Suprapubic skin (tissue), 3 donors: Measurements from ENCODE around the gene MFSD6.
"Not testable (repeated sequence)": the region's sequence is repeated elsewhere in the genome, so short reads cannot be mapped to it uniquely, and the experiment has no call there.

Experiments
- EP300 ChIP-seq: sonication (generic); formaldehyde crosslinking; IDR thresholded peaks from one replicate; pipeline ENCODE4 v1.6.1; 2017; ENCODE audit warnings: antibody characterized with exemption
- POLR2A ChIP-seq, 2 donors: fragments of 450-650 bp; IDR thresholded peaks; one replicate each; pipeline ENCODE4 v1.6.1; 2017; ENCODE audit warnings: antibody characterized with exemption in 2 of 2, mild to moderate bottlenecking in 2 of 2, moderate library complexity in 2 of 2
- TF ChIP-seq, protein P1 (sequence below), 2 donors: fragments of 200-600 bp in 1 of 2; fragments of 450-650 bp in 1 of 2; sonication (generic) in 1 of 2; IDR thresholded peaks; one replicate each; pipeline ENCODE4 v1.5.1; 2016 to 2019; ENCODE audit warnings: antibody characterized with exemption in 2 of 2, mild to moderate bottlenecking in 1 of 2, moderate library complexity in 1 of 2

DNA sequence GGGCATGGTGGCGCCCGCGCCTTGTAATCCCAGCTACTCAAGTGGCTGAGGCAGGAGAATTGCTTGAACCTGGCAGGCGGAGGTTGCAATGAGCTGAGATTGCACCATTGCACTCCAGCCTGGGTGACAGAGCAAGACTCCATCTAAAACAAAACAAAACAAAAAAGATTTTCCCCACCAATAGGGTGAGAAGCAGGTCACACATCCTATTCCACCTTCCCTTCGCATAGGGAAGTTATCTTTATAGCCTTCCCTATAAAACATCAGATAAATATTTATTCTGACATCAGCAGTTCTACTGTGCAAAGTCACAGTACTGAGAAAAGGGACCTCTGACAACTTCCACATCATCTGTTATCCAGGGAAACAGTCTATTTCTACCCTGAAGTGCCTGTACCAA is 101.7 kb downstream of the MFSD6 start:
- TF ChIP-seq, protein P1, sequence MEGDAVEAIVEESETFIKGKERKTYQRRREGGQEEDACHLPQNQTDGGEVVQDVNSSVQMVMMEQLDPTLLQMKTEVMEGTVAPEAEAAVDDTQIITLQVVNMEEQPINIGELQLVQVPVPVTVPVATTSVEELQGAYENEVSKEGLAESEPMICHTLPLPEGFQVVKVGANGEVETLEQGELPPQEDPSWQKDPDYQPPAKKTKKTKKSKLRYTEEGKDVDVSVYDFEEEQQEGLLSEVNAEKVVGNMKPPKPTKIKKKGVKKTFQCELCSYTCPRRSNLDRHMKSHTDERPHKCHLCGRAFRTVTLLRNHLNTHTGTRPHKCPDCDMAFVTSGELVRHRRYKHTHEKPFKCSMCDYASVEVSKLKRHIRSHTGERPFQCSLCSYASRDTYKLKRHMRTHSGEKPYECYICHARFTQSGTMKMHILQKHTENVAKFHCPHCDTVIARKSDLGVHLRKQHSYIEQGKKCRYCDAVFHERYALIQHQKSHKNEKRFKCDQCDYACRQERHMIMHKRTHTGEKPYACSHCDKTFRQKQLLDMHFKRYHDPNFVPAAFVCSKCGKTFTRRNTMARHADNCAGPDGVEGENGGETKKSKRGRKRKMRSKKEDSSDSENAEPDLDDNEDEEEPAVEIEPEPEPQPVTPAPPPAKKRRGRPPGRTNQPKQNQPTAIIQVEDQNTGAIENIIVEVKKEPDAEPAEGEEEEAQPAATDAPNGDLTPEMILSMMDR (IDR thresholded peaks at IDR 0.05): not testable (repeated sequence)
- TF ChIP-seq EP300; POLR2A (IDR thresholded peaks at IDR 0.05): not testable (repeated sequence)
